ENCODE data around the gene CC2D1B.

CC2D1B gene

DNA sequence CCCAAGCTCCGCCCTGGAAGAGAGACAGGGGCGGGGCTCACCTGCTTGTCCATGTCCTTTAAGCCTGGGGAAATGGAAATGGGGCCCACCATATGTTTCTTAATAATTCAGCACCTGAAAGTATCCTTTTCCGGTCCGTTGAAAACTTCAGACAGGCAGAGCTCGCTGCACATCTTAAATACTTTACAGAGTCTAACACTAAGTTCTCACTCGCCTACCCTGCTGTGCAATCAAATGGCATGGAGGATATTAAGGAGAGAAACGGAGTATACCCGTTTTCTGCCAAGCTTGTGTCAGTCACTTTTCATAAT, 467 bp upstream of the CC2D1B start:
- H3K18ac ChIP-seq (ENCODE audit: low read length) = no peak overlapping the region
- H2BK12ac ChIP-seq (ENCODE audit: low read length) = no peak overlapping the region
- H3K4me3 ChIP-seq (ENCODE audit: low read length in 2 of 2) = peak overlapping the region; percentile 75 to 93
- H4K8ac ChIP-seq (ENCODE audit: low read depth, low read length) = no peak overlapping the region
- peak overlapping the region; percentile 79 for H3K27ac ChIP-seq (replicated peaks; ENCODE audit: low read length)
- H3K14ac ChIP-seq (ENCODE audit: low read length) = no peak overlapping the region
- no peak overlapping the region for H2AK5ac ChIP-seq (ENCODE audit: low read depth, low read length)
- peak overlapping the region; percentile 97 for H2AFZ ChIP-seq (ENCODE audit: low read length)
- no peak overlapping the region for H3K23ac ChIP-seq (ENCODE audit: low read depth, low read length, poor library complexity)
- no peak overlapping the region for H3K9ac ChIP-seq (ENCODE audit: low read depth, low read length, poor library complexity)
- no peak for DNase-seq (ENCODE audit: low spot score)
- H3K4me2 ChIP-seq (ENCODE audit: insufficient read depth, low read length, poor library complexity, severe bottlenecking) = peak overlapping the region; percentile 53
- H2BK5ac ChIP-seq (ENCODE audit: low read length) = no peak overlapping the region
- H3K27me3 ChIP-seq (ENCODE audit: control insufficient read depth in 3 of 3, insufficient read depth in 3 of 3, low read depth in 1 of 3, low read length in 3 of 3) = no peaks in the 10 kb centered on the region
- H3K9me3 ChIP-seq (replicated peaks in 1 of 2; ENCODE audit: control insufficient read depth in 2 of 2, insufficient read depth in 1 of 2, low read depth in 1 of 2, low read length in 2 of 2) = no peaks in the 10 kb centered on the region
- H2BK15ac ChIP-seq (ENCODE audit: low read length) = no peak overlapping the region
- no peak overlapping the region for H2BK120ac ChIP-seq (ENCODE audit: low read depth, low read length)
- peaks cover 5 to 8% of the 10 kb centered on the region in 2 donors for H3K4me1 ChIP-seq (ENCODE audit: control insufficient read depth in 2 of 2, insufficient read depth in 1 of 2, low read depth in 1 of 2, low read length in 2 of 2)
- no peak overlapping the region for H4K91ac ChIP-seq (ENCODE audit: low read depth, low read length, poor library complexity)
- peaks cover 11 to 44% of the 10 kb centered on the region in 2 donors for H3K36me3 ChIP-seq (replicated peaks in 1 of 2; ENCODE audit: control insufficient read depth in 2 of 2, insufficient read depth in 2 of 2, low read length in 2 of 2)
- WGBS, 2 donors (ENCODE audit: extremely low coverage in 2 of 2, insufficient read length in 2 of 2, insufficient replicate concordance in 1 of 2) = no CpG with 5 or more reads among the region's 8 CpGs
- H3K4ac ChIP-seq (ENCODE audit: low read length) = no peak overlapping the region
- peaks cover 10% of the 10 kb centered on the region for H3K79me1 ChIP-seq (ENCODE audit: low read depth, low read length)

DNA sequence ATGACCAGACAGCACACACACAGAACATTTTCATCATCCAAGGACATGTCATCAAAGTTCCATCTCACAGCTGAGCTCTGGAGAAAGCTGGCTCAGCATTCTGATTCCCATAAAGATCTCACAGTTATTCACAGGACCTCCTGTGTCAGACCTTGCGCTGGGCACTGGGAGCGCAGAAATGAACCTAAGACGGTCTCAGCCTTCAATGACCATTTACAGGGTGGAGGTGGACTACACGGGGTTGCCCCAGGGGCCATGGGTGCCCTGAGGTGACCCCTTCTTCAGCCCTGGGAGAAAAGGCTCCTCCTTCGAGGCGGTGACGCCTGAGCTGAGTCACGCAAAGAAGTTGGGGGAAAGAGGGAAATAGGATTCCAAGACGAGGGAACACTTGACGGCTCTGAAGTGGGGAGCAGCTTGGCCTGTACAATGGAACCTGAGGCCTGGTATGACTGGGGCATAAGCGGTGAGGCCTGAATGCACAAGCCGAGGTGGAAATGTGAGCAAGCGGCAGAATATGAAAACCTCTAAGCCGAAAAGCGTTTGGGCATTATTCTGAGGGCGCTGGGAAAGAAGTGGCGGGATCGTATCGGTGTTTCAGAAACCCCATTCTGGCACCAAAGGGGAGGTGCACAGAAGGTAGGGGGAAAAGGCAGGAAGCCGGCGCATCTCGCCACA, 797 bp downstream of the CC2D1B start:
- H3K4ac ChIP-seq (ENCODE audit: low read length) = no peak overlapping the region
- peak overlapping the region; percentile 81 for H2AK5ac ChIP-seq (ENCODE audit: low read depth, low read length)
- H3K4me3 ChIP-seq (ENCODE audit: low read length in 2 of 2) = peak overlapping the region; percentile 75 to 93
- peak overlapping the region; percentile 98 for H3K18ac ChIP-seq (ENCODE audit: low read length)
- no peak overlapping the region for H4K91ac ChIP-seq (ENCODE audit: low read depth, low read length, poor library complexity)
- no CpG with 5 or more reads among the region's 22 CpGs for WGBS, 2 donors (ENCODE audit: extremely low coverage in 2 of 2, insufficient read length in 2 of 2, insufficient replicate concordance in 1 of 2)
- H3K36me3 ChIP-seq (replicated peaks in 1 of 2; ENCODE audit: control insufficient read depth in 2 of 2, insufficient read depth in 2 of 2, low read length in 2 of 2) = peaks cover 23 to 46% of the 10 kb centered on the region in 2 donors
- peak overlapping the region; percentile 85 for H2BK5ac ChIP-seq (ENCODE audit: low read length)
- peak overlapping the region; percentile 99 for H3K9ac ChIP-seq (ENCODE audit: low read depth, low read length, poor library complexity)
- peak overlapping the region; percentile 23 for H3K14ac ChIP-seq (ENCODE audit: low read length)
- DNase-seq (ENCODE audit: low spot score) = no peak
- peaks cover 10% of the 10 kb centered on the region for H3K79me1 ChIP-seq (ENCODE audit: low read depth, low read length)
- H3K9me3 ChIP-seq (replicated peaks in 1 of 2; ENCODE audit: control insufficient read depth in 2 of 2, insufficient read depth in 1 of 2, low read depth in 1 of 2, low read length in 2 of 2) = no peaks in the 10 kb centered on the region
- H2AFZ ChIP-seq (ENCODE audit: low read length) = peak overlapping the region; percentile 97
- no peak overlapping the region for H2BK12ac ChIP-seq (ENCODE audit: low read length)
- no peak overlapping the region for H2BK15ac ChIP-seq (ENCODE audit: low read length)
- peaks cover 5 to 8% of the 10 kb centered on the region in 2 donors for H3K4me1 ChIP-seq (ENCODE audit: control insufficient read depth in 2 of 2, insufficient read depth in 1 of 2, low read depth in 1 of 2, low read length in 2 of 2)
- H3K4me2 ChIP-seq (ENCODE audit: insufficient read depth, low read length, poor library complexity, severe bottlenecking) = peak overlapping the region; percentile 92
- no peaks in the 10 kb centered on the region for H3K27me3 ChIP-seq (ENCODE audit: control insufficient read depth in 3 of 3, insufficient read depth in 3 of 3, low read depth in 1 of 3, low read length in 3 of 3)
- H3K27ac ChIP-seq (replicated peaks; ENCODE audit: low read length) = no peak overlapping the region
- peak overlapping the region; percentile 98 for H3K23ac ChIP-seq (ENCODE audit: low read depth, low read length, poor library complexity)
- no peak overlapping the region for H4K8ac ChIP-seq (ENCODE audit: low read depth, low read length)
- no peak overlapping the region for H2BK120ac ChIP-seq (ENCODE audit: low read depth, low read length)

DNA sequence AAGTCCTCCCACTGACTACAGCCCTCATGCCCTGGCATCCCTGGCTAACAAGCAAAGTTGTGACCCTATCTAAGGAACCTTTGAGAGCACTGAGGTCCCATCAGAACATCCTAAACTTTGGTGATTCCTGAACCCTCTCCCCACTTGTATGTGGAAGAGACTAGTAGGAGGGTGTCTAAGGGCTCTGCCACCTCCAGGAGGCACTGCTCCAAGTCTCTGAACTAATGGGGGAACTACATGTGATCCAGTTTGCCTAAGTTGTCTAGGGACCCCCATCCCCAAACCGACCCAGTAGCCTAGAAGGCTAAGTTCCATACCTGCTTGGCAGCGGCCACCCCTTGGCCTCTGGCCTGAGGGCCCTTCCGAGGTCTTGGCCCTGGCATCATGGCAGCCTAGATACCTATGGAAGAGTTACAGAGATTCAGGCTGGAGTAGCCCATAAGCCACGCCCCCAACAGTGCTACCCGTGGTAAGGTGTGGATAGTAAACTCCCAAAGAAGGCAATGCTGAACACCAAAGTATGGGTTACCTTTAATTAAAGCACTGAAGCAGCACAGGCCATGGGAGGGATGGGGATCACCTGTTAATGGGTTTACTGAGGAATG, 1.7 kb downstream of the CC2D1B start:
- Histone ChIP-seq H3K18ac (ENCODE audit: low read length) (no peak overlapping the region), H3K4me2 (ENCODE audit: insufficient read depth, low read length, poor library complexity, severe bottlenecking) (no peak overlapping the region), H2BK120ac (ENCODE audit: low read depth, low read length) (no peak overlapping the region), H2BK12ac (ENCODE audit: low read length) (no peak overlapping the region), H2AK5ac (ENCODE audit: low read depth, low read length) (no peak overlapping the region), H3K27me3 (ENCODE audit: control insufficient read depth in 3 of 3, insufficient read depth in 3 of 3, low read depth in 1 of 3, low read length in 3 of 3) (no peaks in the 10 kb centered on the region), H3K14ac (ENCODE audit: low read length) (no peak overlapping the region), H3K27ac (replicated peaks; ENCODE audit: low read length) (no peak overlapping the region), H2AFZ (ENCODE audit: low read length) (no peak overlapping the region), H3K4me3 (ENCODE audit: low read length in 2 of 2) (peak overlapping the region in 1 of 2 donors; percentile 27), H3K4ac (ENCODE audit: low read length) (no peak overlapping the region), H3K23ac (ENCODE audit: low read depth, low read length, poor library complexity) (no peak overlapping the region), H3K4me1 (ENCODE audit: control insufficient read depth in 2 of 2, insufficient read depth in 1 of 2, low read depth in 1 of 2, low read length in 2 of 2) (peaks cover 5 to 8% of the 10 kb centered on the region in 2 donors), H3K9me3 (replicated peaks in 1 of 2; ENCODE audit: control insufficient read depth in 2 of 2, insufficient read depth in 1 of 2, low read depth in 1 of 2, low read length in 2 of 2) (no peaks in the 10 kb centered on the region), H3K79me1 (ENCODE audit: low read depth, low read length) (peaks cover 10% of the 10 kb centered on the region), H4K91ac (ENCODE audit: low read depth, low read length, poor library complexity) (no peak overlapping the region), H2BK15ac (ENCODE audit: low read length) (no peak overlapping the region), H3K9ac (ENCODE audit: low read depth, low read length, poor library complexity) (no peak overlapping the region), H2BK5ac (ENCODE audit: low read length) (no peak overlapping the region), H4K8ac (ENCODE audit: low read depth, low read length) (no peak overlapping the region), H3K36me3 (replicated peaks in 1 of 2; ENCODE audit: control insufficient read depth in 2 of 2, insufficient read depth in 2 of 2, low read length in 2 of 2) (peaks cover 32 to 54% of the 10 kb centered on the region in 2 donors)
- DNase-seq (ENCODE audit: low spot score) = no peak
- no CpG with 5 or more reads among the region's 5 CpGs for WGBS, 2 donors (ENCODE audit: extremely low coverage in 2 of 2, insufficient read length in 2 of 2, insufficient replicate concordance in 1 of 2)

DNA sequence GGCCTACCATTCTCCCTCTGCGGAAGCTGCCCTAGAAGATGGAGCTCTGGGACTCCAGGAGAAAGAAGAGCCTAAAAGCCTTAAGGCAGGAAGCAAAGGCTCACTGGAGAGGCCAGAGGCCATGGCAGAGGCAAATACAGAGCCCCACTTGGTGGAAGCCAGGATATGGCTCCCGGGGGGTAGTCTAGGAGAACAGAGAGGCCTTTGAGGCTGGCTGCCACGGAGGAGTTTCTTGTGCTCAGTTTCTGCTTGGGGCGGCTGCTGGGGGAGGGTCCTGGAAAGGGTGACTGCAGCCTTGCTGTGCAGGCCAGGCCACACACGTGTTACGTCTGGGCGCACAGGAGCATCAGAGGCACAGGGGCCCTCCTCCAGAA, 5.4 kb downstream of the CC2D1B start:
- Histone ChIP-seq H3K27ac (replicated peaks; ENCODE audit: low read length) (no peak overlapping the region), H3K9ac (ENCODE audit: low read depth, low read length, poor library complexity) (no peak overlapping the region), H2BK120ac (ENCODE audit: low read depth, low read length) (no peak overlapping the region), H4K8ac (ENCODE audit: low read depth, low read length) (no peak overlapping the region), H2AFZ (ENCODE audit: low read length) (no peak overlapping the region), H3K9me3 (replicated peaks in 1 of 2; ENCODE audit: control insufficient read depth in 2 of 2, insufficient read depth in 1 of 2, low read depth in 1 of 2, low read length in 2 of 2) (no peaks in the 10 kb centered on the region), H3K4me3 (ENCODE audit: low read length in 2 of 2) (no peak overlapping the region), H2BK5ac (ENCODE audit: low read length) (no peak overlapping the region), H2BK12ac (ENCODE audit: low read length) (no peak overlapping the region), H2AK5ac (ENCODE audit: low read depth, low read length) (no peak overlapping the region), H3K4me2 (ENCODE audit: insufficient read depth, low read length, poor library complexity, severe bottlenecking) (no peak overlapping the region), H3K36me3 (replicated peaks in 1 of 2; ENCODE audit: control insufficient read depth in 2 of 2, insufficient read depth in 2 of 2, low read length in 2 of 2) (peaks cover 68 to 88% of the 10 kb centered on the region in 2 donors), H3K79me1 (ENCODE audit: low read depth, low read length) (peaks cover 13% of the 10 kb centered on the region), H3K18ac (ENCODE audit: low read length) (no peak overlapping the region), H3K23ac (ENCODE audit: low read depth, low read length, poor library complexity) (no peak overlapping the region), H3K14ac (ENCODE audit: low read length) (no peak overlapping the region), H3K4me1 (ENCODE audit: control insufficient read depth in 2 of 2, insufficient read depth in 1 of 2, low read depth in 1 of 2, low read length in 2 of 2) (peaks cover 3 to 8% of the 10 kb centered on the region in 2 donors), H2BK15ac (ENCODE audit: low read length) (no peak overlapping the region), H4K91ac (ENCODE audit: low read depth, low read length, poor library complexity) (no peak overlapping the region), H3K27me3 (ENCODE audit: control insufficient read depth in 3 of 3, insufficient read depth in 3 of 3, low read depth in 1 of 3, low read length in 3 of 3) (no peaks in the 10 kb centered on the region), H3K4ac (ENCODE audit: low read length) (no peak overlapping the region)
- no peak for DNase-seq (ENCODE audit: low spot score)
- no CpG with 5 or more reads among the region's 7 CpGs for WGBS, 2 donors (ENCODE audit: extremely low coverage in 2 of 2, insufficient read length in 2 of 2, insufficient replicate concordance in 1 of 2)

Data from neuronal stem cell (in vitro differentiated cells).